ENCODE data around the gene FHL5. TPM values are rescaled to one million over a fixed set of nuclear protein-coding genes. Genes with fewer than 3 reads are reported as not detected.

Gene FHL5
- total RNA-seq, 3 donors from 2014 or later = not detected

- H3K4me1 Mint-ChIP-seq (ENCODE audit: low read depth) = no peaks in the 10 kb centered on the region
- peaks cover 28% of the 10 kb centered on the region for H3K27me3 Mint-ChIP-seq (ENCODE audit: low read depth)
- no peak overlapping the region for H3K4me3 Mint-ChIP-seq
- H3K36me3 Mint-ChIP-seq (ENCODE audit: insufficient read depth) = peaks cover 4% of the 10 kb centered on the region
- H3K9me3 Mint-ChIP-seq = peaks cover 30% of the 10 kb centered on the region
- ATAC-seq (no peak), DNase-seq (no peak)
These were observed 7.1 kb downstream of the FHL5 start for GRCh38 chr6:96570053-96570452.

GRCh38 chr6:96571551-96571950, 8.6 kb downstream of the FHL5 start:
- Mint-ChIP-seq H3K9me3 (peaks cover 30% of the 10 kb centered on the region), H3K36me3 (ENCODE audit: insufficient read depth) (peaks cover 4% of the 10 kb centered on the region), H3K27me3 (ENCODE audit: low read depth) (peaks cover 31% of the 10 kb centered on the region), H3K4me3 (no peak overlapping the region), H3K4me1 (ENCODE audit: low read depth) (no peaks in the 10 kb centered on the region)
- DNase-seq (no peak), ATAC-seq (no peak)

GRCh38 chr6:96575359-96575758, 12.4 kb downstream of the FHL5 start:
- ATAC-seq = no peak
- Mint-ChIP-seq H3K9me3 (peaks cover 14% of the 10 kb centered on the region), H3K27me3 (ENCODE audit: low read depth) (peaks cover 22% of the 10 kb centered on the region), H3K4me1 (ENCODE audit: low read depth) (no peaks in the 10 kb centered on the region), H3K4me3 (no peak overlapping the region), H3K36me3 (ENCODE audit: insufficient read depth) (peaks cover 2% of the 10 kb centered on the region)
- DNase-seq = no peak

- Mint-ChIP-seq H3K4me3 (no peak overlapping the region), H3K4me1 (ENCODE audit: low read depth) (no peaks in the 10 kb centered on the region), H3K36me3 (ENCODE audit: insufficient read depth) (no peaks in the 10 kb centered on the region), H3K27me3 (ENCODE audit: low read depth) (peaks cover 22% of the 10 kb centered on the region), H3K9me3 (peaks cover 5% of the 10 kb centered on the region)
- no peak for ATAC-seq
- no peak for DNase-seq
These were observed 13.3 kb downstream of the FHL5 start for GRCh38 chr6:96576221-96576620.

- no peaks in the 10 kb centered on the region for H3K9me3 Mint-ChIP-seq
- H3K27me3 Mint-ChIP-seq (ENCODE audit: low read depth) = peaks cover 10% of the 10 kb centered on the region
- ATAC-seq (no peak), DNase-seq (no peak)
- H3K4me3 Mint-ChIP-seq = no peak overlapping the region
- no peaks in the 10 kb centered on the region for H3K36me3 Mint-ChIP-seq (ENCODE audit: insufficient read depth)
- H3K4me1 Mint-ChIP-seq (ENCODE audit: low read depth) = no peaks in the 10 kb centered on the region
These were observed 19.1 kb downstream of the FHL5 start for GRCh38 chr6:96582021-96582420.

- Mint-ChIP-seq H3K4me3 (no peak overlapping the region), H3K4me1 (ENCODE audit: low read depth) (no peaks in the 10 kb centered on the region), H3K36me3 (ENCODE audit: insufficient read depth) (no peaks in the 10 kb centered on the region), H3K27me3 (ENCODE audit: low read depth) (peaks cover 10% of the 10 kb centered on the region), H3K9me3 (no peaks in the 10 kb centered on the region)
- no peak for DNase-seq
- ATAC-seq = no peak
These were observed 19.5 kb downstream of the FHL5 start for GRCh38 chr6:96582436-96582835.

GRCh38 chr6:96604420-96604819, 41.5 kb downstream of the FHL5 start:
- no peaks in the 10 kb centered on the region for H3K9me3 Mint-ChIP-seq
- no peak for ATAC-seq
- no peaks in the 10 kb centered on the region for H3K4me1 Mint-ChIP-seq (ENCODE audit: low read depth)

GRCh38 chr6:96608074-96608473, 45.1 kb downstream of the FHL5 start:
- Mint-ChIP-seq H3K4me3 (no peak overlapping the region), H3K4me1 (ENCODE audit: low read depth) (no peaks in the 10 kb centered on the region), H3K36me3 (ENCODE audit: insufficient read depth) (no peaks in the 10 kb centered on the region), H3K27me3 (ENCODE audit: low read depth) (peaks cover 1% of the 10 kb centered on the region), H3K9me3 (no peaks in the 10 kb centered on the region)
- DNase-seq (no peak), ATAC-seq (no peak)

More at GRCh38 chr6:96604420-96604819, 41.5 kb downstream of the FHL5 start:
- DNase-seq = no peak
- Mint-ChIP-seq H3K36me3 (ENCODE audit: insufficient read depth) (no peaks in the 10 kb centered on the region), H3K4me3 (no peak overlapping the region), H3K27me3 (ENCODE audit: low read depth) (peaks cover 6% of the 10 kb centered on the region)

GRCh38 chr6:96610019-96610418, 47.1 kb downstream of the FHL5 start:
- no peak for DNase-seq
- no peaks in the 10 kb centered on the region for H3K36me3 Mint-ChIP-seq (ENCODE audit: insufficient read depth)
- peaks cover 2% of the 10 kb centered on the region for H3K27me3 Mint-ChIP-seq (ENCODE audit: low read depth)
- no peaks in the 10 kb centered on the region for H3K4me1 Mint-ChIP-seq (ENCODE audit: low read depth)
- no peak overlapping the region for H3K4me3 Mint-ChIP-seq
- no peak for ATAC-seq
- H3K9me3 Mint-ChIP-seq = no peaks in the 10 kb centered on the region

- Mint-ChIP-seq H3K36me3 (ENCODE audit: insufficient read depth) (no peaks in the 10 kb centered on the region), H3K9me3 (no peaks in the 10 kb centered on the region), H3K4me1 (ENCODE audit: low read depth) (no peaks in the 10 kb centered on the region), H3K4me3 (no peak overlapping the region), H3K27me3 (ENCODE audit: low read depth) (peaks cover 2% of the 10 kb centered on the region)
- ATAC-seq (no peak), DNase-seq (no peak)
These were observed 48.5 kb downstream of the FHL5 start for GRCh38 chr6:96611342-96611991.

- no peak overlapping the region for H3K4me3 Mint-ChIP-seq
- H3K27me3 Mint-ChIP-seq (ENCODE audit: low read depth) = peaks cover 4% of the 10 kb centered on the region
- H3K4me1 Mint-ChIP-seq (ENCODE audit: low read depth) = no peaks in the 10 kb centered on the region
- DNase-seq = no peak
- no peaks in the 10 kb centered on the region for H3K9me3 Mint-ChIP-seq
- H3K36me3 Mint-ChIP-seq (ENCODE audit: insufficient read depth) = no peaks in the 10 kb centered on the region
- ATAC-seq = peak in 1 of 2 donors; percentile 4
These were observed 50.5 kb downstream of the FHL5 start for GRCh38 chr6:96613291-96613999.

GRCh38 chr6:96620851-96621250, 57.9 kb downstream of the FHL5 start:
- Mint-ChIP-seq H3K36me3 (ENCODE audit: insufficient read depth) (no peaks in the 10 kb centered on the region), H3K4me1 (ENCODE audit: low read depth) (no peaks in the 10 kb centered on the region), H3K9me3 (no peaks in the 10 kb centered on the region), H3K4me3 (no peak overlapping the region), H3K27me3 (ENCODE audit: low read depth) (peaks cover 11% of the 10 kb centered on the region)
- DNase-seq (no peak), ATAC-seq (no peak)

GRCh38 chr6:96621983-96622382, 59.1 kb downstream of the FHL5 start:
- Mint-ChIP-seq H3K4me1 (ENCODE audit: low read depth) (no peaks in the 10 kb centered on the region), H3K9me3 (no peaks in the 10 kb centered on the region), H3K4me3 (no peak overlapping the region), H3K36me3 (ENCODE audit: insufficient read depth) (no peaks in the 10 kb centered on the region), H3K27me3 (ENCODE audit: low read depth) (peaks cover 11% of the 10 kb centered on the region)
- DNase-seq (no peak), ATAC-seq (no peak)

- Mint-ChIP-seq H3K4me1 (ENCODE audit: low read depth) (no peaks in the 10 kb centered on the region), H3K4me3 (no peak overlapping the region), H3K27me3 (ENCODE audit: low read depth) (peaks cover 9% of the 10 kb centered on the region), H3K9me3 (no peaks in the 10 kb centered on the region), H3K36me3 (ENCODE audit: insufficient read depth) (no peaks in the 10 kb centered on the region)
- DNase-seq = no peak
- no peak for ATAC-seq
These were observed 62.0 kb downstream of the FHL5 start for GRCh38 chr6:96624957-96625356.

- H3K4me1 Mint-ChIP-seq (ENCODE audit: low read depth) = no peaks in the 10 kb centered on the region
- H3K9me3 Mint-ChIP-seq = no peaks in the 10 kb centered on the region
- no peak overlapping the region for H3K4me3 Mint-ChIP-seq
- peaks cover 5% of the 10 kb centered on the region for H3K27me3 Mint-ChIP-seq (ENCODE audit: low read depth)
- no peaks in the 10 kb centered on the region for H3K36me3 Mint-ChIP-seq (ENCODE audit: insufficient read depth)
- peak; percentile 46 to 52 for ATAC-seq
- DNase-seq = no peak
These were observed 63.9 kb downstream of the FHL5 start for GRCh38 chr6:96626759-96627364.

Measured in activated T-cell treated with anti-CD3 and anti-CD28 coated beads, Interleukin-2, amount 50 U/mL, for 4 hours (primary cell).